GM21515 (cell line): ENCODE results near the gene INTU.

Experiments used
- ATAC-seq: cut with Tn5 transposase; IDR thresholded peaks from one replicate; pipeline ENCODE4 v1.9.1; 2021; ENCODE audit not compliant: unreplicated experiment

INTU gene

GRCh38 chr4:127741247-127741646 is 108.5 kb downstream of the INTU start:
- no peak for ATAC-seq

GRCh38 chr4:127747883-127748282 is 115.1 kb downstream of the INTU start:
- no peak for ATAC-seq

- ATAC-seq, result no peak
These were observed 116.2 kb downstream of the INTU start for GRCh38 chr4:127748957-127749356.

GRCh38 chr4:127756906-127757305 is 124.1 kb downstream of the INTU start:
- ATAC-seq, result no peak

GRCh38 chr4:127759228-127759820 is 126.6 kb downstream of the INTU start:
- no peak for ATAC-seq

GRCh38 chr4:127759893-127760292 is 127.1 kb downstream of the INTU start:
- ATAC-seq, result no peak

- ATAC-seq, result no peak
These were observed 138.9 kb downstream of the INTU start for GRCh38 chr4:127771535-127772275.

GRCh38 chr4:127772769-127773671 is 140.3 kb downstream of the INTU start:
- ATAC-seq, result no peak

GRCh38 chr4:127775843-127776242 is 143.1 kb downstream of the INTU start:
- ATAC-seq, result no peak
